K562 (cell line): Measurements from ENCODE around the gene VWA3A. TPM values are rescaled to one million over a fixed set of nuclear protein-coding genes. Genes with fewer than 3 reads are reported as not detected.

ENCODE experiments used
- C11orf30 ChIP-seq: fragments of 450-650 bp; IDR thresholded peaks from 2 replicates; pipeline ENCODE4 v1.6.1; 2016; ENCODE audit warnings: low read depth, mild to moderate bottlenecking
- CCNT2 ChIP-seq: IDR thresholded peaks from 2 replicates; pipeline ENCODE4 v1.6.1; 2011; ENCODE audit warnings: borderline replicate concordance, low read depth, mild to moderate bottlenecking, moderate library complexity, mixed read lengths, low read length; ENCODE audit not compliant: insufficient read length; ENCODE audit errors: extremely low read depth
- MEIS2 ChIP-seq: fragments of 450-650 bp; IDR thresholded peaks from 2 replicates; pipeline ENCODE4 v1.6.1; 2014; ENCODE audit warnings: mild to moderate bottlenecking; ENCODE audit not compliant: partially characterized antibody
- NR0B1 ChIP-seq: fragments of 450-650 bp; IDR thresholded peaks from one replicate; pipeline ENCODE4 v1.6.1; 2018; ENCODE audit warnings: mild to moderate bottlenecking, moderate library complexity; ENCODE audit not compliant: partially characterized antibody
- PBX2 ChIP-seq, 2 experiments: IDR thresholded peaks in 1 of 2; conservative IDR thresholded peaks in 1 of 2; 2 replicates each; pipeline ENCODE4 v1.6.1; 2016; ENCODE audit warnings: low read depth in 2 of 2, mild to moderate bottlenecking in 1 of 2, missing compliant biosample characterization in 1 of 2, missing genetic modification characterization in 1 of 2, moderate library complexity in 1 of 2
- SMC3 ChIP-seq: conservative IDR thresholded peaks from 2 replicates; pipeline ENCODE4 v1.6.1; 2011; ENCODE audit warnings: low read depth, low read length, improper control_type of control experiment; ENCODE audit not compliant: insufficient read depth
- SNRNP70 ChIP-seq: fragments of 200-400 bp; formaldehyde crosslinking; optimal IDR thresholded peaks from 2 replicates; pipeline ENCODE3; 2017; ENCODE audit warnings: low read depth, low read length
- ZNF121 ChIP-seq: sonication (generic); formaldehyde crosslinking; conservative IDR thresholded peaks from 2 replicates; pipeline ENCODE4 v1.8.0; 2022; ENCODE audit warnings: missing genetic modification reagents
- ZNF324 ChIP-seq: fragments of 250-450 bp; sonication (Bioruptor Pico); IDR thresholded peaks from 2 replicates; pipeline ENCODE4 v1.4.0; 2020; ENCODE audit warnings: mild to moderate bottlenecking
- polyA plus RNA-seq, 8 experiments: library from polyadenylated mRNA; depleted of rRNA in 4 of 8; stranded (reverse) in 5 of 8; unstranded in 3 of 8; fragments of >200 nt; fragmentation: Nextera tagmentation in 2 of 8; fragmentation: Illumina TruSeq in 1 of 8; extraction: Ambion mirVana in 2 of 8; extraction: Trizol in 1 of 8; gene quantifications; 2 replicates each; pipeline versions ENCODE4 v1.2.1 to v1.2.3, GENCODE V29; 2011 to 2014; ENCODE audit warnings: inconsistent platforms in 1 of 8, missing spikeins in 1 of 8
- total RNA-seq, 7 experiments: library from RNA; depleted of rRNA in 6 of 7; stranded (reverse); fragments of >200 nt in 6 of 7; fragmentation: Illumina TruSeq in 2 of 7; extraction: Trizol in 2 of 7; gene quantifications; 2 replicates each; pipeline versions ENCODE4 v1.2.1 to v1.2.3, GENCODE V29; 2011 to 2021; ENCODE audit warnings: low replicate concordance in 1 of 7

VWA3A gene
- total and polyA plus RNA-seq, 9 of the 15 experiments (the other 6 are each of a cell fraction or from before 2014, with no cell fraction given) = not detected

GRCh38 chr16:22053921-22054341 is 38.4 kb upstream of the VWA3A start (continued):
- no peak for TF ChIP-seq SMC3
- TF ChIP-seq CCNT2 = no peak
- no peak for TF ChIP-seq NR0B1
- TF ChIP-seq SNRNP70 = no peak
- TF ChIP-seq ZNF324 (CRISPR knock-in tag) = no peak
- TF ChIP-seq PBX2 (CRISPR knock-in tag; IDR thresholded peaks at IDR 0.05; ENCODE audit: low read depth) = no peak
- peak; percentile 82 for TF ChIP-seq PBX2 (tag; conservative IDR thresholded peaks at IDR 0.05; ENCODE audit: low read depth)
- TF ChIP-seq MEIS2 = peak; percentile 76
- peak; percentile 46; the same call in 1 of the 2 replicates for TF ChIP-seq ZNF121
- TF ChIP-seq C11orf30 = peak; percentile 52; the same call in 1 of the 2 replicates
